HepG2 (cell line): ENCODE data around the gene TEX19. TPM values are rescaled to one million over a fixed set of nuclear protein-coding genes. Genes with fewer than 3 reads are reported as not detected.
A peak's percentile ranks its signal among the peaks of the same experiment; 100 is the strongest.

Experiments used
- AGO2 ChIP-seq: fragments of 200-400 bp; formaldehyde crosslinking; optimal IDR thresholded peaks from 2 replicates; pipeline ENCODE3; 2017; ENCODE audit warnings: mild to moderate bottlenecking, low read depth, low read length, moderate library complexity
- ASH2L ChIP-seq: fragments of 300-600, 200-600 bp; sonication (generic); IDR thresholded peaks from 2 replicates; pipeline ENCODE4 v1.7.0; 2017; ENCODE audit warnings: low read depth, mild to moderate bottlenecking, moderate library complexity, mixed read lengths, low read length; ENCODE audit not compliant: insufficient read length
- ESRRA ChIP-seq: sonication (generic); formaldehyde crosslinking; IDR thresholded peaks from 2 replicates; pipeline ENCODE4 v1.5.1; 2020; ENCODE audit warnings: mild to moderate bottlenecking, low read depth, missing genetic modification reagents
- FOXM1 ChIP-seq: sonication (generic); formaldehyde crosslinking; IDR thresholded peaks from 2 replicates; pipeline ENCODE4 v1.5.0; 2020; ENCODE audit warnings: missing genetic modification reagents
- MLLT10 ChIP-seq: sonication (generic); formaldehyde crosslinking; IDR thresholded peaks from 2 replicates; pipeline ENCODE4 v1.4.0; 2020; ENCODE audit warnings: missing genetic modification reagents
- PRDM10 ChIP-seq: sonication (generic); formaldehyde crosslinking; IDR thresholded peaks from 2 replicates; pipeline ENCODE4 v1.4.0; 2020; ENCODE audit warnings: low read depth, missing genetic modification reagents
- TCF7L2 ChIP-seq: IDR thresholded peaks from 2 replicates; pipeline ENCODE4 v1.6.1; 2011; ENCODE audit warnings: mild to moderate bottlenecking, low read depth, low read length, moderate library complexity
- TERF1 ChIP-seq: sonication (generic); formaldehyde crosslinking; IDR thresholded peaks from 2 replicates; pipeline ENCODE4 v1.8.0; 2022; ENCODE audit warnings: mild to moderate bottlenecking, missing genetic modification reagents, moderate library complexity
- ZNF17 ChIP-seq: sonication (generic); formaldehyde crosslinking; IDR thresholded peaks from 2 replicates; pipeline ENCODE4 v1.5.0; 2020; ENCODE audit warnings: mild to moderate bottlenecking, missing genetic modification reagents
- ZNF280D ChIP-seq: sonication (generic); formaldehyde crosslinking; IDR thresholded peaks from 2 replicates; pipeline ENCODE4 v1.5.1; 2020; ENCODE audit warnings: mild to moderate bottlenecking, missing genetic modification reagents
- ZNF430 ChIP-seq: sonication (generic); formaldehyde crosslinking; IDR thresholded peaks from 2 replicates; pipeline ENCODE4 v1.9.0; 2021; ENCODE audit warnings: mild to moderate bottlenecking, missing genetic modification reagents
- ZNF546 ChIP-seq: sonication (generic); formaldehyde crosslinking; conservative IDR thresholded peaks from 2 replicates; pipeline ENCODE4 v1.8.1; 2023; ENCODE audit warnings: mild to moderate bottlenecking, missing genetic modification reagents
- ZNF552 ChIP-seq: sonication (generic); formaldehyde crosslinking; IDR thresholded peaks from 2 replicates; pipeline ENCODE4 v1.9.0; 2022; ENCODE audit warnings: missing genetic modification reagents, mild to moderate bottlenecking, borderline replicate concordance
- ZNF589 ChIP-seq: sonication (generic); formaldehyde crosslinking; conservative IDR thresholded peaks from 2 replicates; pipeline ENCODE4 v1.8.0; 2022; ENCODE audit warnings: mild to moderate bottlenecking, moderate library complexity, missing genetic modification reagents
- ZNF766 ChIP-seq: sonication (generic); formaldehyde crosslinking; IDR thresholded peaks from 2 replicates; pipeline ENCODE4 v1.5.0; 2020; ENCODE audit warnings: missing genetic modification reagents, borderline replicate concordance
- ZNF83 ChIP-seq: sonication (generic); formaldehyde crosslinking; IDR thresholded peaks from 2 replicates; pipeline ENCODE4 v1.4.0; 2020; ENCODE audit warnings: missing genetic modification reagents, mild to moderate bottlenecking, borderline replicate concordance
- ZNF850 ChIP-seq: sonication (generic); formaldehyde crosslinking; conservative IDR thresholded peaks from 2 replicates; pipeline ENCODE4 v1.9.0; 2021; ENCODE audit warnings: mild to moderate bottlenecking, missing genetic modification reagents
- polyA plus RNA-seq, 8 experiments: library from polyadenylated mRNA; depleted of rRNA in 3 of 8; stranded (reverse) in 7 of 8; unstranded in 1 of 8; fragments of >200 nt; fragmentation: Illumina TruSeq in 4 of 8; extraction: Trizol in 4 of 8; gene quantifications; 2 replicates each; pipeline versions ENCODE4 v1.2.1 to v1.2.3, GENCODE V29; 2011 to 2016; ENCODE audit warnings: low read depth in 4 of 8, missing spikeins in 1 of 8, mixed read lengths in 1 of 8; ENCODE audit not compliant: insufficient read depth in 1 of 8
- total RNA-seq, 5 experiments: library from RNA; depleted of rRNA; stranded (reverse); fragments of >200 nt; fragmentation: Illumina TruSeq; extraction: Trizol; gene quantifications; 2 replicates each; pipeline ENCODE4 v1.2.3, GENCODE V29; 2016; ENCODE audit warnings: low read depth in 1 of 5
- TF ChIP-seq, protein P1 (sequence below): sonication (generic); formaldehyde crosslinking; IDR thresholded peaks from 2 replicates; pipeline ENCODE4 v1.8.1; 2022; ENCODE audit warnings: low read depth, mild to moderate bottlenecking, missing genetic modification reagents

The TEX19 gene
- total and polyA plus RNA-seq, 2 of the 13 experiments (the other 11 are each of a cell fraction or from before 2014, with no cell fraction given), result 1.3 to 6.0 TPM

DNA sequence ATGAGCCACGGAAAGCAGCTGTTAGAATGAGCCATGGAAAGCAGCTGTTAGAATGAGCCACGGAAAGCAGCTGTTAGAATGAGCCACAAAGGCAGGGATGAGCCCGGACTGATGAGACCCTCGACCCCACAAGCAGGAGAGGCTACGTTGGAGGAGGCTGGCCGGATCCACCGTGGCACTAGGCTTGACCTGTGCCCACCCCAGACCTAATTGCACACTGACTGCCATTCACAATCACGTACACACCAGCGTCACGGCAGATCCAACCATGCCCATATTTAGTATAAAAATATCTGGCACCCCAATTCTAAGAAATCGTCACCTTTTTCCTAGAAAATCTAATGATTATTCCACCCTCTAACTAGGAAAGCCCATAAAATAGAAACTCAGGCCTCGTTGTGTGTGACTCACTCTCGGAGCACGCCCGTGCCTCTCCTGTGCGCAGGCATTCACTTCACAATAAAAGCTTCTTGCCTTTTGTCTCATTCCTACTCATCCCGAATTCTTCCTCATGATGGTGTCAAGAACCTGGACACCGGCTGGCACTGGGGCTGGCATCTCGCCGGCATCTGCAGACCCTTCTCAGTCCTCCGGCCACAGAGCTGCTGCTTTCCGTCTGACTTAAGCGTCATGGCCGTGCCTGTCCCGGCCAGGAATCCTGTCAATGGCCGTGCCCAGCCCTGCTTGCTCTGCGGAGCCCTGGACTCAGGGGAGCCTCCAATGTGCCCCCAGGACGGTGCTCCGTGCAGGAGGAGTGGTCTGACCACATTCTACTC is 20.0 kb upstream of the TEX19 start (continued):
- TF ChIP-seq FOXM1 (CRISPR knock-in tag) (no peak), ZNF850 (CRISPR knock-in tag) (no peak), AGO2 (peak; percentile 74), ZNF430 (CRISPR knock-in tag) (no peak; the same call in 1 of the 2 replicates), TERF1 (CRISPR knock-in tag) (no peak), ZNF552 (CRISPR knock-in tag) (no peak), MLLT10 (CRISPR knock-in tag) (no peak), TCF7L2 (no peak), ASH2L (peak; percentile 41), PRDM10 (CRISPR knock-in tag) (0 out of 2 replicates have a peak, but pooled peaks have one; percentile 15), ZNF589 (CRISPR knock-in tag) (no peak), ZNF83 (CRISPR knock-in tag) (no peak), ZNF766 (CRISPR knock-in tag) (0 out of 2 replicates have a peak, but pooled peaks have one; percentile 51), ESRRA (no peak), ZNF17 (CRISPR knock-in tag) (no peak), ZNF280D (no peak), ZNF546 (CRISPR knock-in tag) (no peak)
- TF ChIP-seq, protein P1, sequence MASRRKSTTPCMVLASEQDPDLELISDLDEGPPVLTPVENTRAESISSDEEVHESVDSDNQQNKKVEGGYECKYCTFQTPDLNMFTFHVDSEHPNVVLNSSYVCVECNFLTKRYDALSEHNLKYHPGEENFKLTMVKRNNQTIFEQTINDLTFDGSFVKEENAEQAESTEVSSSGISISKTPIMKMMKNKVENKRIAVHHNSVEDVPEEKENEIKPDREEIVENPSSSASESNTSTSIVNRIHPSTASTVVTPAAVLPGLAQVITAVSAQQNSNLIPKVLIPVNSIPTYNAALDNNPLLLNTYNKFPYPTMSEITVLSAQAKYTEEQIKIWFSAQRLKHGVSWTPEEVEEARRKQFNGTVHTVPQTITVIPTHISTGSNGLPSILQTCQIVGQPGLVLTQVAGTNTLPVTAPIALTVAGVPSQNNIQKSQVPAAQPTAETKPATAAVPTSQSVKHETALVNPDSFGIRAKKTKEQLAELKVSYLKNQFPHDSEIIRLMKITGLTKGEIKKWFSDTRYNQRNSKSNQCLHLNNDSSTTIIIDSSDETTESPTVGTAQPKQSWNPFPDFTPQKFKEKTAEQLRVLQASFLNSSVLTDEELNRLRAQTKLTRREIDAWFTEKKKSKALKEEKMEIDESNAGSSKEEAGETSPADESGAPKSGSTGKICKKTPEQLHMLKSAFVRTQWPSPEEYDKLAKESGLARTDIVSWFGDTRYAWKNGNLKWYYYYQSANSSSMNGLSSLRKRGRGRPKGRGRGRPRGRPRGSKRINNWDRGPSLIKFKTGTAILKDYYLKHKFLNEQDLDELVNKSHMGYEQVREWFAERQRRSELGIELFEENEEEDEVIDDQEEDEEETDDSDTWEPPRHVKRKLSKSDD (CRISPR knock-in tag), result no peak
